ENCODE results near the gene UNC13C.

Gene UNC13C

DNA sequence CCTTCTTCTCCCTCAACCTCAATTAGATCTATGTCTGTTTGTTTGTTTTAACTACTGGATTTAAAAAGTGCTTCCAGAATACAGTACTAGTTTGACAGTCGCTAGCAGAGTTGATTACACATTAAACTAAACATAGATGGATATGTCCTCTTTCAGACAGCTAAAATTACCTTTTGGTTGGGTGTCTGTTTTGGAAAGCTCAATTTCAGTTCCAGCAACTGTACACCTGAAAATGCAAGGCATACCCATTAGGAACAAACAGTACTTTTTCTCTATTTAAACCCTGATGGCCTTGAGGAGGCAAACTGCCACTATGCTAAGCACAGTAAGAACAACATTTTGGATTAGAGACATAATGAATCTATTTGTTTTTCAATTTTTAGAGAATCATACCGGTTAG, 234.4 kb downstream of the UNC13C start:
- no peak for DNase-seq (ENCODE audit: low spot score)
- TF ChIP-seq, protein P1, sequence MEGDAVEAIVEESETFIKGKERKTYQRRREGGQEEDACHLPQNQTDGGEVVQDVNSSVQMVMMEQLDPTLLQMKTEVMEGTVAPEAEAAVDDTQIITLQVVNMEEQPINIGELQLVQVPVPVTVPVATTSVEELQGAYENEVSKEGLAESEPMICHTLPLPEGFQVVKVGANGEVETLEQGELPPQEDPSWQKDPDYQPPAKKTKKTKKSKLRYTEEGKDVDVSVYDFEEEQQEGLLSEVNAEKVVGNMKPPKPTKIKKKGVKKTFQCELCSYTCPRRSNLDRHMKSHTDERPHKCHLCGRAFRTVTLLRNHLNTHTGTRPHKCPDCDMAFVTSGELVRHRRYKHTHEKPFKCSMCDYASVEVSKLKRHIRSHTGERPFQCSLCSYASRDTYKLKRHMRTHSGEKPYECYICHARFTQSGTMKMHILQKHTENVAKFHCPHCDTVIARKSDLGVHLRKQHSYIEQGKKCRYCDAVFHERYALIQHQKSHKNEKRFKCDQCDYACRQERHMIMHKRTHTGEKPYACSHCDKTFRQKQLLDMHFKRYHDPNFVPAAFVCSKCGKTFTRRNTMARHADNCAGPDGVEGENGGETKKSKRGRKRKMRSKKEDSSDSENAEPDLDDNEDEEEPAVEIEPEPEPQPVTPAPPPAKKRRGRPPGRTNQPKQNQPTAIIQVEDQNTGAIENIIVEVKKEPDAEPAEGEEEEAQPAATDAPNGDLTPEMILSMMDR (IDR thresholded peaks at IDR 0.05; ENCODE audit: extremely low read depth, missing control alignments), result no peak

DNA sequence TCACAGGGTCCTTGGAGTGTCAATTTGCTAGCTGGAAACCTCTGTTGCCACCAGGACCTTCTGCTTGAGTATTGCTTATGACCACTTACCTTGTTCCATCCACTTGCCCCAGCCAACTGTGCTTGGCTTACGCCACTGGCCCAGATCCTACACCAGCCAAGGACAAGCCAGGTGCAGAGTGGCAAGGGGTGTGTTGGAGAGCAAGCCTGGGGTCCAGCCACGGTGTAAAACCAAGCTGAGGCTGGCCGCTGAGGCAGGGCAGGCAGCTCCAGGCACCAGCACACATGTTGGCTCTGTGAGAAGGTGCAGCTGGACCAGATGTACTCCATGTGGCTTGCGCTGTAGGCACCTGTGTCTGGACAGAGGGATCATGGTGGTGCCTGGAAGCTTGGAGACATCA, 248.2 kb downstream of the UNC13C start:
- DNase-seq (ENCODE audit: low spot score), result no peak
- TF ChIP-seq, protein P1 (IDR thresholded peaks at IDR 0.05; ENCODE audit: extremely low read depth, missing control alignments), result no peak

DNA sequence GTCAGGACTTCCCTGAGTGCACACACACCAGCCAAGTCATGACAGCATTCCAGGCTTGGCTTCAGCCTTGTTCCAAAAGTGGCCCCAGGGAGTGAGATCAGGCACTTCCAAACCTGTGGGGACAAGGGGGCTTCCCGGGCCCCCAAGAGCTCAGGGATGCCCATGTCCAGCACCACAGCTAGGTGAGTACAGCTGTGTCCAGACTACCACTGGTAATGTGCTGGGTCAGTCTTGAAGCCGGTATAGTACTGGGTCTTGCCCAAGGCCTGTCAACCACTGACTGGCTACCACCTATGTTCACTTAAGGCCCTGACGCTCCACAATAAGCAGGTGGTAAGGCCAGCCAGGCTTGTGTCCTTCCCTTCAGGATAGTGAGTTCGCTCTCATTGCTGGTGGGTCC, 249.3 kb downstream of the UNC13C start:
- TF ChIP-seq, protein P1 (IDR thresholded peaks at IDR 0.05; ENCODE audit: extremely low read depth, missing control alignments), result no peak
- no peak for DNase-seq (ENCODE audit: low spot score)

DNA sequence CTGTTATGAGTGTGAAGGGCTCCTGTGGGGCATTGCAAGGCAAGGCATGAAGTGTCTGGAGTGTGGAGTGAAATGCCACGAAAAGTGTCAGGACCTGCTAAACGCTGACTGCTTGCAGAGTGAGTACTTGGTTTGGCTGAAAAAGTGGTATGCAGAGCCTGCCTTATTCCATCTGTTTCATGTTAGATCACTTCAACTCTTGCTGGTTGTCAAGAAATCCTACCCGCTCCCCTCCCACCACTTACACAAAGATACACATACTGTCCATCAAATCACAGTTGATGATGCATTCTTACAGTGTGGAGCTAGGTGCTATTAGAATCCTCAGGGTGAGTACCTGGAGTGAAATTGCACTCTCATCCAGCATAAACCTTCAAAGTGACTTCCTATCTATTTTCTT, 272.1 kb downstream of the UNC13C start:
- TF ChIP-seq, protein P1 (IDR thresholded peaks at IDR 0.05; ENCODE audit: extremely low read depth, missing control alignments), result no peak
- no peak for DNase-seq (ENCODE audit: low spot score)

DNA sequence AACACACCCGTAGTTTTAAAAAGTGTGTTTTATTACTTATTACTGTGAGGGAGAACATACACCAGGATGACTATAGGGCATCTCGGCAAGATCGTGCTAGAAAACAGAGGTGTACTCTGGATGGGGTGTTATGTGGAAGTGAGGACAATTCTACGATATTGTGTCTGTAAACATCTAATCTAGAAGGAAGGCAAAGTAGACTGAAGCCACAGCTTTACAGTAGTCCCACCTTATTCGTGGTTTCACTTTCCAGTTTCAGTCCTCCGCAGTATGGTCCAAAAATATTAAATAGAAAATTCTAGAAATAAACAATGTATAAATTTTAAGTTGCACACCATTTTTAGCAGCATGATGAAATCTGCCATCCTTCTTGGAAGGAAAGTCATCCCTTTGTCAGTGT, 277.9 kb downstream of the UNC13C start:
- TF ChIP-seq, protein P1 (IDR thresholded peaks at IDR 0.05; ENCODE audit: extremely low read depth, missing control alignments), result no peak
- no peak for DNase-seq (ENCODE audit: low spot score)

DNA sequence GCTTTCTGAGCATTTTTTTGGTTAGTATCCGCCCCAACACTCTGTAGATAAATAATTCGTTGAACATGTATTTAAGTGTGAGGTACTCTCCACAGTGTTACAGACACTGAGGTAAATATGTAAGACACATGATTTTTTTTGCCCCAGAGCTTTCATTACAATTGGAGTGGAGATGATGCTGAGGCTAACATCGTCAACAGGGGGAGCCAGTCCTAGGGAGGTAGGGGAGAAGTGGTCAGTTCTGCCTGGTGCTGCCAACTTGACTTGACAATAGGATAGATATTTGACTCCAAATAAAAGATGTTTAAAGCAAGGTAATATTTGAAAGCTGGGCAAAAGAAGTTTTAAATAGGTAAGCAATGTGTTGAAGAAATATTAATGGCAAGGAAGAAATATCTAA, 295.7 kb downstream of the UNC13C start:
- no peak for DNase-seq (ENCODE audit: low spot score)
- TF ChIP-seq, protein P1 (IDR thresholded peaks at IDR 0.05; ENCODE audit: extremely low read depth, missing control alignments), result no peak

DNA sequence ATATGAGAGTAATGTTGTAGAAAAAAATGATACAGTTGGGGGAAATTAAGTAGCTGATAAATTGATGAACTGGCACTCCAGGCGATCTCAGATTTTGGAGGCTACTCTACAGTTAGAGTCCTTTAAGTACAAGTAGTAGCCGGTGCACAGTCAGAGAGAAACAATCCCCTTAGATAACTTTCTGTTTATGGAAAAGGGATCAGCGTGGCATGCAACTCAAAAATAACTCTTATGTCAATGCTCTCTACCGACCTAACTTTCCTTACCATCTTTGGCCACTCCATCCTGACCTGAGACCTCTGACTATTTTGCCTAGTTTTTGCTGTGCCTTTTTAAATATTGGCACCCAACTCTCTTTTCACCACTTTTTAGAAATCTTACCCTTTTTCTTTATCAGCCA, 299.6 kb downstream of the UNC13C start:
- no peak for DNase-seq (ENCODE audit: low spot score)
- TF ChIP-seq, protein P1 (IDR thresholded peaks at IDR 0.05; ENCODE audit: extremely low read depth, missing control alignments), result no peak

All from GM20000 (cell line).